GM19351 (cell line): ENCODE measurements around the gene GDPD4.

ENCODE experiments used
- ATAC-seq: cut with Tn5 transposase; IDR thresholded peaks from one replicate; pipeline ENCODE4 v1.9.1; 2021; ENCODE audit warnings: mild to moderate bottlenecking, moderate library complexity; ENCODE audit not compliant: unreplicated experiment

GDPD4 gene

GRCh38 chr11:77191823-77192495 is 109.5 kb downstream of the GDPD4 start:
- ATAC-seq = peak; percentile 71

GRCh38 chr11:77191429-77191822 is 110.1 kb downstream of the GDPD4 start:
- ATAC-seq = no peak

GRCh38 chr11:77190331-77191075 is 111.0 kb downstream of the GDPD4 start:
- ATAC-seq = no peak

- ATAC-seq = no peak
These were observed 111.8 kb downstream of the GDPD4 start for GRCh38 chr11:77189588-77190210.

- ATAC-seq = no peak
These were observed 112.6 kb downstream of the GDPD4 start for GRCh38 chr11:77188633-77189491.

GRCh38 chr11:77187776-77188632 is 113.5 kb downstream of the GDPD4 start:
- ATAC-seq = no peak

- ATAC-seq = no peak
These were observed 114.3 kb downstream of the GDPD4 start for GRCh38 chr11:77187111-77187750.

GRCh38 chr11:77186302-77186701 is 115.2 kb downstream of the GDPD4 start:
- no peak for ATAC-seq

- ATAC-seq = no peak
These were observed 117.2 kb downstream of the GDPD4 start for GRCh38 chr11:77184136-77184860.

- no peak for ATAC-seq
These were observed 118.0 kb downstream of the GDPD4 start for GRCh38 chr11:77183431-77183984.

GRCh38 chr11:77182542-77183430 is 118.7 kb downstream of the GDPD4 start:
- ATAC-seq = no peak

GRCh38 chr11:77181799-77182541 is 119.5 kb downstream of the GDPD4 start:
- ATAC-seq = no peak

GRCh38 chr11:77181226-77181625 is 120.3 kb downstream of the GDPD4 start:
- ATAC-seq = no peak

- ATAC-seq = no peak
These were observed 121.1 kb downstream of the GDPD4 start for GRCh38 chr11:77180346-77180745.

- ATAC-seq = no peak
These were observed 121.8 kb downstream of the GDPD4 start for GRCh38 chr11:77179681-77180080.

GRCh38 chr11:77179048-77179447 is 122.4 kb downstream of the GDPD4 start:
- ATAC-seq = no peak

- ATAC-seq = no peak
These were observed 123.3 kb downstream of the GDPD4 start for GRCh38 chr11:77178150-77178549.
